ENCODE measurements around the gene IFI16.
"Not testable (repeated sequence)": the region's sequence is repeated elsewhere in the genome, so short reads cannot be mapped to it uniquely, and the experiment has no call there.

IFI16 gene

DNA sequence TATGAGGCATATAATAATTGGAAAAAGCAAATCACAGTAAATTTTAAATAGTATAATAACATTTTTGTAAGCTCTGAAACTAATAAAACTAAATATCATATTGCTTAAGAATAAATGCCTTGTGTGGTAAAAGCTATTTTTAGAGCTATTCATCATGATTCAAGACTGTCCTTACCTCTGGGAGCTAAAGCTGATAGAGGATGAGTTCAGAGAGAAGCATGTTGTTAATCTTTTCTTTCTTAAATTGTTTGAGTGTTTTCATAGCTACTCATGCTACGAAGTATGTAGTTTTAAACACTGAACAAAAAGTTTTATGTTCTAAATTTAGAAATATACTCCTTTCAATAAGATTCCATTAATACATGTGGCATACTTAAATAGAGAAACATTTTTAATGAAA lies 30.5 kb downstream of the IFI16 start:
- H3K27ac ChIP-seq (ENCODE audit: extremely low read depth, low read depth, low read length) = no peak overlapping the region
- POLR2A ChIA-PET = interaction anchor here (0.7 kb wide), 1 partner anchor 11 kb away, joined by 3 read pairs; no protein-coding TSS in a partner anchor

DNA sequence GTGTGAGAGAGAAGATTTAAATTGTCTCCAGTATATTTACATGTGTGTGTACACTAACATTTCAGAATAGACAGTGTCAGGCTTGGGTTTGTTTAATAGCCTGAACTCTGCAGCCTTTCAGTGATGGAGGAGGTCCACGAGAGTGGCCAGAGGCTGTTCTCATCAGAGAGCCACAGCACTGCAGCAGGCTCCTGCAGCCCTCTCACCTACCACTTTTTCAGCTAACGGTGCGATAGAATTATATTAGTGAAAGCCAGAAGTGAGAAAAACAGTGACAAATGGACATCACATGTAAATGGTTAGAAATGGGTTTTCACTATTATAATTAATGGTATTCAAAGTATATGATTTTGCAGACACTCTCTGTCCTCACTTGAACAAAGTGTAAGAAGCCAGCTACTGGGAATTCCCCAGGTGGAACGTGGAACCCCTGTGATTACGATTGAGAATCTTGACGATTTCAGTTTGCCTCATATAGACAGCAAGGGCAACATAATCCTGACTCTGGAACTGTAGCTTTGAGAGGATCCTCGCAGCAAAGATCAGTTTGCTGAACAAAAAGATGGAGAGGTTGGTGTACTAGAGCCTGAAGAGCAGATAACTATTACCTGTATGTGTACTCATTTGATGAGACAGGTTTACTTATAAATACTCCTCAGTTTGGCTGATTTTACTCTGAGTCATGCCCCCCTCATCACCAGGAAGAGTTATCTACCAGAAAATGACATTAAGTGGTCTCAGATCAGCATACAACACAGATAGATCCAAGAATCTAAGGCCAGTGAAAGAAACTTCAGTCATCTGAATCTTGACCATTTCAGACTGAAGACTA lies 31.4 kb downstream of the IFI16 start:
- Histone ChIP-seq H3K27ac (ENCODE audit: extremely low read depth, low read depth, low read length) (no peak overlapping the region), H3K36me3 (ENCODE audit: control insufficient read depth in 2 of 2, insufficient read depth in 1 of 2, low read length in 2 of 2) (peaks cover 6 to 68% of the 10 kb centered on the region in 2 experiments; a peak in 1 of 3 replicates), H3K9me3 (ENCODE audit: control insufficient read depth, insufficient read depth, low read depth, low read length) (no peaks in the 10 kb centered on the region), H3K4me3 (ENCODE audit: low read depth, low read length) (no peak overlapping the region), H3K4me1 (ENCODE audit: control insufficient read depth, insufficient read depth, low read length) (no peaks in the 10 kb centered on the region)
- TF ChIP-seq ZNF621 (tag by site-specific recombination; IDR thresholded peaks at IDR 0.05) (no peak), ZNF670 (tag by site-specific recombination; IDR thresholded peaks at IDR 0.05; ENCODE audit: low read depth) (no peak), ZNF341 (tag by site-specific recombination; IDR thresholded peaks at IDR 0.05; ENCODE audit: low read depth) (no peak), YY2 (tag by site-specific recombination; IDR thresholded peaks at IDR 0.05) (no peak), TRIM28 (IDR thresholded peaks at IDR 0.05; ENCODE audit: borderline replicate concordance, low read length) (no peak), ZNF266 (tag by site-specific recombination; IDR thresholded peaks at IDR 0.05; ENCODE audit: low read depth) (no peak), KLF16 (tag by site-specific recombination; IDR thresholded peaks at IDR 0.05) (no peak), SCRT1 (tag by site-specific recombination; IDR thresholded peaks at IDR 0.05; ENCODE audit: borderline replicate concordance) (no peak), ZBTB20 (tag by site-specific recombination; IDR thresholded peaks at IDR 0.05) (no peak), BCL11B (tag by site-specific recombination; IDR thresholded peaks at IDR 0.05; ENCODE audit: low read depth) (no peak), ZNF211 (tag by site-specific recombination; IDR thresholded peaks at IDR 0.05; ENCODE audit: low read depth) (no peak), ZNF561 (tag by site-specific recombination; IDR thresholded peaks at IDR 0.05; ENCODE audit: borderline replicate concordance) (no peak), ZBTB1 (tag by site-specific recombination; IDR thresholded peaks at IDR 0.05) (no peak), ZNF416 (tag by site-specific recombination; IDR thresholded peaks at IDR 0.05) (no peak), ZNF423 (tag by site-specific recombination; IDR thresholded peaks at IDR 0.05) (no peak)
- TF ChIP-seq, protein P1, sequence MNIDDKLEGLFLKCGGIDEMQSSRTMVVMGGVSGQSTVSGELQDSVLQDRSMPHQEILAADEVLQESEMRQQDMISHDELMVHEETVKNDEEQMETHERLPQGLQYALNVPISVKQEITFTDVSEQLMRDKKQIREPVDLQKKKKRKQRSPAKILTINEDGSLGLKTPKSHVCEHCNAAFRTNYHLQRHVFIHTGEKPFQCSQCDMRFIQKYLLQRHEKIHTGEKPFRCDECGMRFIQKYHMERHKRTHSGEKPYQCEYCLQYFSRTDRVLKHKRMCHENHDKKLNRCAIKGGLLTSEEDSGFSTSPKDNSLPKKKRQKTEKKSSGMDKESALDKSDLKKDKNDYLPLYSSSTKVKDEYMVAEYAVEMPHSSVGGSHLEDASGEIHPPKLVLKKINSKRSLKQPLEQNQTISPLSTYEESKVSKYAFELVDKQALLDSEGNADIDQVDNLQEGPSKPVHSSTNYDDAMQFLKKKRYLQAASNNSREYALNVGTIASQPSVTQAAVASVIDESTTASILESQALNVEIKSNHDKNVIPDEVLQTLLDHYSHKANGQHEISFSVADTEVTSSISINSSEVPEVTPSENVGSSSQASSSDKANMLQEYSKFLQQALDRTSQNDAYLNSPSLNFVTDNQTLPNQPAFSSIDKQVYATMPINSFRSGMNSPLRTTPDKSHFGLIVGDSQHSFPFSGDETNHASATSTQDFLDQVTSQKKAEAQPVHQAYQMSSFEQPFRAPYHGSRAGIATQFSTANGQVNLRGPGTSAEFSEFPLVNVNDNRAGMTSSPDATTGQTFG (tag by site-specific recombination; IDR thresholded peaks at IDR 0.05; ENCODE audit: borderline replicate concordance) = no peak
- ChIA-PET POLR2A (no interaction called here), CTCF (interaction anchor here (0.7 kb wide), 1 partner anchor 1049 kb away, joined by 3 read pairs; no protein-coding TSS in a partner anchor)

More for the DNA sequence above, 30.5 kb downstream of the IFI16 start:
- H3K9me3 ChIP-seq (ENCODE audit: control insufficient read depth, insufficient read depth, low read depth, low read length) = no peaks in the 10 kb centered on the region
- peaks cover 6 to 75% of the 10 kb centered on the region in 2 experiments; a peak in 1 of 3 replicates for H3K36me3 ChIP-seq (ENCODE audit: control insufficient read depth in 2 of 2, insufficient read depth in 1 of 2, low read length in 2 of 2)
- H3K4me1 ChIP-seq (ENCODE audit: control insufficient read depth, insufficient read depth, low read length) = no peaks in the 10 kb centered on the region
- H3K4me3 ChIP-seq (ENCODE audit: low read depth, low read length) = no peak overlapping the region
- TF ChIP-seq TCF7L2 (IDR thresholded peaks at IDR 0.05; ENCODE audit: borderline replicate concordance, low read depth, low read length) (no peak), GLI4 (tag by site-specific recombination; IDR thresholded peaks at IDR 0.05) (no peak), IKZF3 (tag by site-specific recombination; IDR thresholded peaks at IDR 0.05) (no peak), ZNF37A (tag by site-specific recombination; IDR thresholded peaks at IDR 0.05) (no peak), KLF8 (tag by site-specific recombination; IDR thresholded peaks at IDR 0.05) (no peak), ZNF302 (tag by site-specific recombination; IDR thresholded peaks at IDR 0.05; ENCODE audit: low read depth) (no peak)
- CTCF ChIA-PET = no interaction called here

DNA sequence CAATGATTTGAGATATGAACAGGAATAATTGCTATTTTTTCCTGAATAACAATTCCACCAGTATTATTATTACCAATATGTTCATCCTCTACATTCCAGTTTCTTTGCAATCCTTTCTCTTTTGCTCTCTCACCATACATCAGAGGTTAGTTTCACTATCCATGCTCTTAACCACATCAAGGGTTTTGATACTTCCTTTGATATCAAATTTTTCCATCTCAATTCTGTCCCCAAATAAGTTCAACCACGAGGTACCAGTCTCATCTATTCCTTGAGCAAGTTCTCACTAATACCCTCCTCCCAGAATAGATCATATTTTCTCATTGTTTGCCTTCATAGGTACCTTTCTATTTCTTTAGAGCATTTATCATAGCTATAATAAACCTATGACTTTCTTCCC lies 36.8 kb downstream of the IFI16 start:
- H3K4me1 ChIP-seq (ENCODE audit: control insufficient read depth, insufficient read depth, low read length); POLR2A ChIA-PET; H3K27ac ChIP-seq (ENCODE audit: extremely low read depth, low read depth, low read length); H3K4me3 ChIP-seq (ENCODE audit: low read depth, low read length); H3K9me3 ChIP-seq (ENCODE audit: control insufficient read depth, insufficient read depth, low read depth, low read length); CTCF ChIA-PET: not testable (repeated sequence)
- peaks cover 4 to 61% of the 10 kb centered on the region in 2 experiments; a peak in 2 of 3 replicates for H3K36me3 ChIP-seq (ENCODE audit: control insufficient read depth in 2 of 2, insufficient read depth in 1 of 2, low read length in 2 of 2)

Data from HEK293 (cell line).